ENCODE results near the gene PATJ.

DNA sequence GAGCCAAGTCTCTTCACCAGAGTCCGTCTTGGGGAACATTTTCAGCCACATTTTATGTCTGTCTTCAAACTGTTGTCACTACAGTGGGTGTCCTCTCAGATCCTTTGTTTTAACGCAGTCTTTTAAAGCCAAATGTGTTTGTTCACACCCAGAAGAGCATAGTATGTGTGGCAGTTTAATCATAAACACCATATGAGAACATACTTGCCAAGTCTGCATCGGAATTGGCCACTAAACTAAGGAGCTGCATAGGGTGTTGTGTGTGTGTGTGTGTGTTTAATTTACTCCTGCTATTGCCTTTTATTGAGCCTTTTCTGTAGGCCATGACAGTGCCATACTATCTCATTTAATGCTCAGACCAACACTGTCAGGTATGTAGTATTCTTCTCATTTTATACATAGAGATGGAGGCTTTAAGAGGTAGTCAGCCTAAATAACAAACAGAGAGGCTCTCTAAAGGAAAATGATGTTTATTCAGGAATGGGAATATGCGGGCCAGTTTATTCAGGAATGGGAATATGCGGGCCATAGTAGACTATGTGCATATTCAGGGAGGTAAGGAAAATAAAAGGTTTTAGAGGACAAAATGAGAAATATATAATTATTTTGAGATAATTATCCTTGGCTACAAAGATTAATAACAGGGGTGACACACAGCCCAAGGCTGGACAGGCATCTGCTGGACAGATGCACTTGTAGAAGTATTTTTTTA lies 384.5 kb downstream of the PATJ start:
- no peak for TF ChIP-seq POLR2A (IDR thresholded peaks at IDR 0.05; ENCODE audit: low read depth, low read length)
- TF ChIP-seq POLR2AphosphoS5 (IDR thresholded peaks at IDR 0.05; ENCODE audit: low read depth, low read length): no peak
